MM.1S (cell line): ENCODE results near the gene JAK2.

Experiments used
- DNase-seq: peaks from one replicate; pipeline ENCODE4 v3.0.0-alpha.2; 2015
- H2AFZ ChIP-seq: fragments of 300-600 bp; sonication (generic); 2 replicates; pipeline ENCODE4 v1.6.0; 2016; ENCODE audit warnings: antibody characterized with exemption, low read length
- H3F3A ChIP-seq: fragments of 300-600 bp; sonication (generic); 2 replicates; pipeline ENCODE4 v1.6.1; 2016; ENCODE audit warnings: mild to moderate bottlenecking, antibody characterized with exemption, low read length, moderate library complexity, mixed read lengths; ENCODE audit not compliant: insufficient read depth
- H3K27ac ChIP-seq: fragments of 300-600 bp; sonication (generic); 2 replicates; pipeline ENCODE4 v1.5.1; 2016; ENCODE audit warnings: mild to moderate bottlenecking, low read length
- H3K27me3 ChIP-seq: fragments of 300-600 bp; sonication (generic); replicated peaks from 2 replicates; pipeline ENCODE4 v1.6.0; 2016; ENCODE audit warnings: low read length; ENCODE audit not compliant: insufficient read depth
- H3K36me3 ChIP-seq: fragments of 300-600 bp; sonication (generic); replicated peaks from 2 replicates; pipeline ENCODE4 v1.6.1; 2016; ENCODE audit warnings: mild to moderate bottlenecking, low read length, mixed read lengths; ENCODE audit not compliant: insufficient read depth
- H3K4me1 ChIP-seq: fragments of 300-600 bp; sonication (generic); 2 replicates; pipeline ENCODE4 v1.6.1; 2016; ENCODE audit warnings: low read length, mixed read lengths
- H3K4me2 ChIP-seq: fragments of 300-600 bp; sonication (generic); 2 replicates; pipeline ENCODE4 v1.6.0; 2016; ENCODE audit warnings: low read depth, low read length
- H3K4me3 ChIP-seq: fragments of 300-600 bp; sonication (generic); 2 replicates; pipeline ENCODE4 v1.5.1; 2016; ENCODE audit warnings: low read length, mixed read lengths
- H3K79me2 ChIP-seq: fragments of 300-600 bp; sonication (generic); 2 replicates; pipeline ENCODE4 v1.6.1; 2016; ENCODE audit warnings: mixed run types, low read length, mixed read lengths
- H3K9ac ChIP-seq: fragments of 300-600 bp; sonication (generic); 2 replicates; pipeline ENCODE4 v1.6.1; 2016; ENCODE audit warnings: low read length, mixed read lengths
- H3K9me2 ChIP-seq: fragments of 300-600 bp; sonication (generic); replicated peaks from 2 replicates; pipeline ENCODE4 v1.6.1; 2016; ENCODE audit warnings: mild to moderate bottlenecking, low read length, mixed read lengths; ENCODE audit not compliant: insufficient read depth
- H3K9me3 ChIP-seq: fragments of 300-600 bp; sonication (generic); replicated peaks from 2 replicates; pipeline ENCODE4 v1.6.1; 2016; ENCODE audit warnings: mild to moderate bottlenecking, low read length, mixed read lengths; ENCODE audit not compliant: insufficient read depth
- H4K20me1 ChIP-seq: fragments of 300-600 bp; sonication (generic); 2 replicates; pipeline ENCODE4 v1.6.1; 2016; ENCODE audit warnings: mild to moderate bottlenecking, low read length, moderate library complexity, mixed read lengths; ENCODE audit not compliant: insufficient read depth
- EZH2 ChIP-seq: fragments of 300-600 bp; sonication (generic); optimal IDR thresholded peaks from 2 replicates; pipeline ENCODE3; 2017; ENCODE audit warnings: low read depth, mild to moderate bottlenecking, antibody characterized with exemption, low read length, mixed read lengths
- EZH2phosphoT487 ChIP-seq: fragments of 300-600 bp; sonication (generic); IDR thresholded peaks from 2 replicates; pipeline ENCODE4 v1.6.1; 2018; ENCODE audit warnings: antibody characterized with exemption, low read length
- TF ChIP-seq, protein P1 (sequence below): fragments of 300-600 bp; sonication (generic); IDR thresholded peaks from 2 replicates; pipeline ENCODE4 v1.5.1; 2016; ENCODE audit warnings: antibody characterized with exemption, low read length, mixed read lengths

Gene JAK2

DNA sequence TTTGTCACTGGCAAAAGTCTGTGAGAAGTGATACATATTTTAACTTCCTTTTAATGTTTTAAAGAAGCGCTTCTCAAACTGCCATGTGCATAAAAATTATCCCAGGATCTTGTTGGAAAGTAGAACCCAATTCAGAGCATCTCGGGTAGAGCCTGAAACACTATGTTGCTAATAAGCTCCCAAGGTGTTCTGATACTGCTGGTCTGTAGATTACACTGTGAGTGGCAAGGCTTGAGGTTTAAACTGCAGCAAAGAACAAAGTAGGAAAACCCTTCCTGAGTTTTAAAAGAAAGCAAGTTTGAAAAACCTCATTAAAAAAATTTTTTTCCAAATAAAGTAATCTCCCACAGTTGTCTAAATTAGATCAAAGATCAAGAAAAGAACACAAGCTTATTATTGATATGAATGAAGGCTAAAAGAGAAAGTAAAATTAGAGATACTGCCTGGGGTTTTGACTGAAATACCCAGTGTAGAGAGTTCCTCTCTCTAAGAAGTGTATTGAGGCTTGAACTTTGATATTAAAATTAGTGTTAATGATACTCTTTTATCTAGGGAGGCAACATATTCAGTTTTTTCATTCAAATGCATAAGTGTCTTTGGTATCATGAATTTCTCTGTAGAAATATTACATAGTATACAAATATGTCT is 19.8 kb upstream of the JAK2 start:
- H3K27me3 ChIP-seq: no peaks in the 10 kb centered on the region
- TF ChIP-seq EZH2phosphoT487: no peak
- TF ChIP-seq EZH2: no peak
- TF ChIP-seq, protein P1, sequence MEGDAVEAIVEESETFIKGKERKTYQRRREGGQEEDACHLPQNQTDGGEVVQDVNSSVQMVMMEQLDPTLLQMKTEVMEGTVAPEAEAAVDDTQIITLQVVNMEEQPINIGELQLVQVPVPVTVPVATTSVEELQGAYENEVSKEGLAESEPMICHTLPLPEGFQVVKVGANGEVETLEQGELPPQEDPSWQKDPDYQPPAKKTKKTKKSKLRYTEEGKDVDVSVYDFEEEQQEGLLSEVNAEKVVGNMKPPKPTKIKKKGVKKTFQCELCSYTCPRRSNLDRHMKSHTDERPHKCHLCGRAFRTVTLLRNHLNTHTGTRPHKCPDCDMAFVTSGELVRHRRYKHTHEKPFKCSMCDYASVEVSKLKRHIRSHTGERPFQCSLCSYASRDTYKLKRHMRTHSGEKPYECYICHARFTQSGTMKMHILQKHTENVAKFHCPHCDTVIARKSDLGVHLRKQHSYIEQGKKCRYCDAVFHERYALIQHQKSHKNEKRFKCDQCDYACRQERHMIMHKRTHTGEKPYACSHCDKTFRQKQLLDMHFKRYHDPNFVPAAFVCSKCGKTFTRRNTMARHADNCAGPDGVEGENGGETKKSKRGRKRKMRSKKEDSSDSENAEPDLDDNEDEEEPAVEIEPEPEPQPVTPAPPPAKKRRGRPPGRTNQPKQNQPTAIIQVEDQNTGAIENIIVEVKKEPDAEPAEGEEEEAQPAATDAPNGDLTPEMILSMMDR: no peak
- no peaks in the 10 kb centered on the region for H4K20me1 ChIP-seq
- H3K9me3 ChIP-seq: no peaks in the 10 kb centered on the region
- no peaks in the 10 kb centered on the region for H3F3A ChIP-seq
- no peak overlapping the region for H3K9ac ChIP-seq
- no peak overlapping the region for H3K4me3 ChIP-seq
- no peaks in the 10 kb centered on the region for H3K36me3 ChIP-seq
- no peak overlapping the region for H2AFZ ChIP-seq
- no peaks in the 10 kb centered on the region for H3K9me2 ChIP-seq
- no peaks in the 10 kb centered on the region for H3K79me2 ChIP-seq
- H3K4me1 ChIP-seq: no peaks in the 10 kb centered on the region
- H3K4me2 ChIP-seq: 0 out of 2 replicates have a peak overlapping the region, but pooled peaks have one; percentile 0
- no peak for DNase-seq
- no peak overlapping the region for H3K27ac ChIP-seq

DNA sequence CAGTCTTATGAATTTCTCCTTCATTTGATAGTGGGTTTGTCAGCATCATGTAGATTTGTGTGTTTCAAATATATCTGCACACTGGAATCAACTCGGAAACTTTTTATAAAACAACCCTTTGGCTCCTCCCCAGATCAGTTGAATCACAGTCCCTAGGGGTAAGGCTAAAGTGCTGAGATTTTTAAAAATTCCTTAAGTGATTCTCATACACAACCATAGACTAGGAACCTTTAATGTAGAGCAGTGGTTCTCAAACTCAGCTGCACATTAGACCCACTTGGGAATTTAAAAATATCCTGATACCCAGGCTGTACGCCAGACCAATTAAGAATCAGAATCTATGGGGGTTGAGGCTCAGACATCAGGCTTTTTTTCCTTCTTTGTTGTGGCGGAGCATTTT is 17.5 kb upstream of the JAK2 start:
- H3K27me3 ChIP-seq: no peaks in the 10 kb centered on the region
- no peak overlapping the region for H3K9ac ChIP-seq
- no peak overlapping the region for H3K27ac ChIP-seq
- no peaks in the 10 kb centered on the region for H3K79me2 ChIP-seq
- H3F3A ChIP-seq: peaks cover 5% of the 10 kb centered on the region; the same call in 1 of the 2 replicates
- no peak overlapping the region for H3K4me3 ChIP-seq
- H3K4me2 ChIP-seq: no peak overlapping the region
- DNase-seq: no peak
- no peaks in the 10 kb centered on the region for H4K20me1 ChIP-seq
- H2AFZ ChIP-seq: no peak overlapping the region
- no peaks in the 10 kb centered on the region for H3K36me3 ChIP-seq
- TF ChIP-seq, protein P1: no peak
- TF ChIP-seq EZH2: no peak
- no peaks in the 10 kb centered on the region for H3K9me2 ChIP-seq
- peaks cover 12% of the 10 kb centered on the region for H3K4me1 ChIP-seq
- H3K9me3 ChIP-seq: no peaks in the 10 kb centered on the region

DNA sequence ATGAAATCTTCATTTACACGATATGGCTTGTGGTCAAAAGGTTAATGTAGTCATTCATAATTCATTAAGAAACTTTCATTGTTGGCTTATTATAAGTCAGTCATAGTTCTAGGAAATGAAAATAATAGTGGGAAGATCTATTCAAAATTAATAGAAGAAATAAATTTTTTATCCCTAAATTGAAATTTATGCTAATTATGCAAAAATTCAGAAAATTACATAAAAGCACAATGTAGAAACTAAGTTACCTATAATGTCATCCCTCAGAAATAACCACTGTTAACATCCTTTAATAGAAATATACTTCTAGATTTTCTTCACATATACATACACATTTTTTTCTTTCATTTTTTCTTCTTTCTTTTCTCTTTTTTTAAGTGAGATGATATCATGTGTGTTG is 15.9 kb upstream of the JAK2 start:
- H3K9me2 ChIP-seq: no peaks in the 10 kb centered on the region
- no peak for TF ChIP-seq EZH2phosphoT487
- TF ChIP-seq, protein P1: no peak
- no peak for TF ChIP-seq EZH2
- peaks cover 12% of the 10 kb centered on the region for H3K4me1 ChIP-seq
- DNase-seq: no peak
- H3K9me3 ChIP-seq: no peaks in the 10 kb centered on the region
- H3K27me3 ChIP-seq: no peaks in the 10 kb centered on the region
- H4K20me1 ChIP-seq: no peaks in the 10 kb centered on the region
- H3K4me2 ChIP-seq: no peak overlapping the region
- no peak overlapping the region for H2AFZ ChIP-seq
- H3F3A ChIP-seq: peaks cover 5% of the 10 kb centered on the region; the same call in 1 of the 2 replicates
- no peaks in the 10 kb centered on the region for H3K36me3 ChIP-seq
- no peak overlapping the region for H3K9ac ChIP-seq
- H3K79me2 ChIP-seq: no peaks in the 10 kb centered on the region
- H3K27ac ChIP-seq: no peak overlapping the region
- H3K4me3 ChIP-seq: no peak overlapping the region
